ENCODE measurements around the gene ALLC. TPM values are rescaled to one million over a fixed set of nuclear protein-coding genes. Genes with fewer than 3 reads are reported as not detected.
"Not testable (repeated sequence)": the region's sequence is repeated elsewhere in the genome, so short reads cannot be mapped to it uniquely, and the experiment has no call there.

Gene ALLC
- total RNA-seq, 2 donors from 2014 or later, result 5.2 TPM; not detected in 1

DNA sequence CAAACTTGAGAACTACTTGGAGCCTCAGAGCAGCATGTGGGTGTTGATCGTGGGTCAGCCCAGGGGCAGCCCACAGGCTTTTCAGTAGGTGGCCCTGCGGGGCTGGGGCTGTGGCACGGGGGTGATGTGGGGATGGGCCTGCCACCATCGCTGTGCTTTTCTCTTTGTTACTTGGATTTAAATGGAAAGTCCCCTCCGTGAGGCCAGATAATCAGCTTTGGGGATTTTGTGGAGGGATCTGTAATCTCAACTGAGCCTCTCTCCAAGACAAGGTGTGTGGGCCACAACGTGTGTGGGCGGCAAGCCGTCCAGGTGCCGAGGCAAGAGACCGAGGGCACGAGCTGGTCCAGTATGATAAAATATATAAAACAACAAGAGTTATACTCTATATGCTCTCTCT lies 46.4 kb upstream of the ALLC start:
- intact Hi-C loops (cut with DNase I), result no loop called here
- no peak overlapping the region for H3K27ac ChIP-seq
- no peaks in the 10 kb centered on the region for H3K27me3 ChIP-seq (replicated peaks; ENCODE audit: insufficient read depth)
- no peaks in the 10 kb centered on the region for H3K36me3 ChIP-seq
- H3K4me1 ChIP-seq (replicated peaks), result no peaks in the 10 kb centered on the region
- TF ChIP-seq POLR2A (IDR thresholded peaks at IDR 0.05) (no peak), POLR2AphosphoS5 (IDR thresholded peaks at IDR 0.05) (no peak)
- TF ChIP-seq, protein P1, sequence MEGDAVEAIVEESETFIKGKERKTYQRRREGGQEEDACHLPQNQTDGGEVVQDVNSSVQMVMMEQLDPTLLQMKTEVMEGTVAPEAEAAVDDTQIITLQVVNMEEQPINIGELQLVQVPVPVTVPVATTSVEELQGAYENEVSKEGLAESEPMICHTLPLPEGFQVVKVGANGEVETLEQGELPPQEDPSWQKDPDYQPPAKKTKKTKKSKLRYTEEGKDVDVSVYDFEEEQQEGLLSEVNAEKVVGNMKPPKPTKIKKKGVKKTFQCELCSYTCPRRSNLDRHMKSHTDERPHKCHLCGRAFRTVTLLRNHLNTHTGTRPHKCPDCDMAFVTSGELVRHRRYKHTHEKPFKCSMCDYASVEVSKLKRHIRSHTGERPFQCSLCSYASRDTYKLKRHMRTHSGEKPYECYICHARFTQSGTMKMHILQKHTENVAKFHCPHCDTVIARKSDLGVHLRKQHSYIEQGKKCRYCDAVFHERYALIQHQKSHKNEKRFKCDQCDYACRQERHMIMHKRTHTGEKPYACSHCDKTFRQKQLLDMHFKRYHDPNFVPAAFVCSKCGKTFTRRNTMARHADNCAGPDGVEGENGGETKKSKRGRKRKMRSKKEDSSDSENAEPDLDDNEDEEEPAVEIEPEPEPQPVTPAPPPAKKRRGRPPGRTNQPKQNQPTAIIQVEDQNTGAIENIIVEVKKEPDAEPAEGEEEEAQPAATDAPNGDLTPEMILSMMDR (IDR thresholded peaks at IDR 0.05), result no peak
- DNase-seq (ENCODE audit: low spot score), result no peak
- 89% methylated on average over 11 of the region's 11 CpGs for whole genome bisulfite sequencing
- H3K4me3 ChIP-seq, result no peak overlapping the region
- no peaks in the 10 kb centered on the region for H3K9me3 ChIP-seq

DNA sequence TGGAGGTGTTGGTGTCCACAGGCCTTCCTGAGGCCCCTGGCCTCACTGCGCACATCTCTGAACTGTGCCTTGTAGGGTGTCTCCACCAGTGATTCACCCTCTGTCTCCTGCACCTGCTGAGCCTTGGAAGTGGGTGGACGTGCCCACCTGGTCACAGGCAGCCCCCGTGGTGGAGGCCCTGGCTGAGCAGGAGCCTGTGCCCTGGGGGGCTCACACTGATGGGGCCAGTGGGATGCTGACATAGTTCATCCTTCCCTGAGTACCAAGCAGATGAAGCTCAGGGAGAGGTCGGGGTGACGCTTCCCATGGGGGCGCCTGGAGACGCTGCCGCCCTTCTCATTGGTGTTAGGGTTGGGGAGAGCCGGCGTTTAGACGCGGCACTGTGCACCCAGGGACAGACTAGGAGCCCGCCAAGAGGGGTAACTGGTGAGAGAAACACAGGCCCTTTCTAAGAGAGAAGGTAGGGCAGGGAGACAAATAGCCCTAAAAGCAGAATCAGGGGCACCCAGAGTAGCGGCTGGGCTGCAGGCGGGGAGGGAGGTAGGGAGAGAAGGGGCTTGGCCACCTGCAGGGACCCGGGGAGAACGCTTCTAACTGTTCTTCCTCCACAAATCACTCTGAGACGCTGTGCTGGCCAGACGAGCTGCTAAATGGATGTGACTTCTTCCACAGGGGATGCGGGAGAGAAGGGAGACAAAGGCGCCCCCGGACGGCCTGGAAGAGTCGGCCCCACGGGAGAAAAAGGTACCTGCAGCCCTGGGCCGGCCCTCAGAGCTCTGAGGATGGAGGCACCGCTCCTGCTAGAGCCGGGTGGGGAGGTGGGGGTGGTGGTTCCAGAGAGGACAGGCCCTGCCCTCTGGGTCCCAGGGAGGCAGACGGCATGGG lies 45.1 kb upstream of the ALLC start:
- 90% methylated on average over 29 of the region's 29 CpGs for WGBS
- Histone ChIP-seq H3K9me3 (no peaks in the 10 kb centered on the region), H3K36me3 (no peaks in the 10 kb centered on the region), H3K27me3 (replicated peaks; ENCODE audit: insufficient read depth) (no peaks in the 10 kb centered on the region), H3K4me1 (replicated peaks) (no peaks in the 10 kb centered on the region), H3K4me3 (no peak overlapping the region), H3K27ac (no peak overlapping the region)
- intact Hi-C loops (cut with DNase I), result no loop called here
- no peak for DNase-seq (ENCODE audit: low spot score)
- TF ChIP-seq, protein P1 (IDR thresholded peaks at IDR 0.05), result no peak
- no peak for TF ChIP-seq POLR2A (IDR thresholded peaks at IDR 0.05)
- no peak for TF ChIP-seq POLR2AphosphoS5 (IDR thresholded peaks at IDR 0.05)

DNA sequence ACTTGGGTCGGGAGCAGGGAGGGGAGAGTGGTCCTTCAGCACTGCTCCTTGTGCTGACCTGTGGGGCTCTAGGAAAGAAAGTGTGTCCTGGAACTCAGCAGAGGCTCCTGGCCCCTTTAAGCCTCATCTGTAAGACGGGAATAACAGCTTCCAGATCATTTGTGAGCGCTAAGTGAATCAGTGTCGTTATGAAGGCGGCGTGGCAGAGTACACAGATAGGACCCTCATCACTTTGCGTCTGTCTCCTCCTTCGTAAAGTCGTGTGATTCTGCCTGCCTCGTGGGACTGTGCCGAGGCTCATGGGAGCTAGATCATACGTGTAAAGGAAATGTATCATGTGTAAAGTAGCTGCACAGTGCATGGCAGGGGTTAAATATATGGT lies 44.5 kb upstream of the ALLC start:
- DNase-seq (ENCODE audit: low spot score), result no peak
- intact Hi-C loops (cut with DNase I), result no loop called here
- no peak for TF ChIP-seq POLR2AphosphoS5 (IDR thresholded peaks at IDR 0.05)
- TF ChIP-seq, protein P1 (IDR thresholded peaks at IDR 0.05), result no peak
- no peak for TF ChIP-seq POLR2A (IDR thresholded peaks at IDR 0.05)
- Histone ChIP-seq H3K4me3 (no peak overlapping the region), H3K36me3 (no peaks in the 10 kb centered on the region), H3K4me1 (replicated peaks) (no peaks in the 10 kb centered on the region), H3K9me3 (no peaks in the 10 kb centered on the region), H3K27me3 (replicated peaks; ENCODE audit: insufficient read depth) (no peaks in the 10 kb centered on the region), H3K27ac (no peak overlapping the region)
- 91% methylated on average over 12 of the region's 12 CpGs for WGBS

DNA sequence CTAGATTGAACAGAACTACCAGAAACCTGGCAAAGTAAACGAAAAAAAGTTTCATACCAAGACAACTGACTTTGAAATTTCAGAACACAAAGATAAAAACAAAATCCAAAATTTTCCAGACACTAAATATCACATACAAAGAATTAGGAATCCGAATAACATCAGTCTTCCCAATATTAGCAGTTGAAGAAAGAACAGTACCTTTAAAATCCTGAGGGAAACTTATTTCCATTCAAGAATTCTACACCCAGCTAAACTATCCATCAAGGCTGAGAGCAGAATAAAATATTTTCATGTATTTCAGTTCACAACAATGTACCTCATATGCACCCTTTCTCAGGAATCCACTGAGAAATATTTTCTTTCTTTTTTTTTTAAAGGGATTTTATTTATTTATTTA lies 43.3 kb upstream of the ALLC start:
- DNase-seq (ENCODE audit: low spot score); H3K9me3 ChIP-seq; H3K4me1 ChIP-seq (replicated peaks); H3K27ac ChIP-seq; H3K4me3 ChIP-seq; H3K27me3 ChIP-seq (replicated peaks; ENCODE audit: insufficient read depth); H3K36me3 ChIP-seq; intact Hi-C loops (cut with DNase I): not testable (repeated sequence)
- WGBS, result 89% methylated on average over 2 of the region's 2 CpGs

DNA sequence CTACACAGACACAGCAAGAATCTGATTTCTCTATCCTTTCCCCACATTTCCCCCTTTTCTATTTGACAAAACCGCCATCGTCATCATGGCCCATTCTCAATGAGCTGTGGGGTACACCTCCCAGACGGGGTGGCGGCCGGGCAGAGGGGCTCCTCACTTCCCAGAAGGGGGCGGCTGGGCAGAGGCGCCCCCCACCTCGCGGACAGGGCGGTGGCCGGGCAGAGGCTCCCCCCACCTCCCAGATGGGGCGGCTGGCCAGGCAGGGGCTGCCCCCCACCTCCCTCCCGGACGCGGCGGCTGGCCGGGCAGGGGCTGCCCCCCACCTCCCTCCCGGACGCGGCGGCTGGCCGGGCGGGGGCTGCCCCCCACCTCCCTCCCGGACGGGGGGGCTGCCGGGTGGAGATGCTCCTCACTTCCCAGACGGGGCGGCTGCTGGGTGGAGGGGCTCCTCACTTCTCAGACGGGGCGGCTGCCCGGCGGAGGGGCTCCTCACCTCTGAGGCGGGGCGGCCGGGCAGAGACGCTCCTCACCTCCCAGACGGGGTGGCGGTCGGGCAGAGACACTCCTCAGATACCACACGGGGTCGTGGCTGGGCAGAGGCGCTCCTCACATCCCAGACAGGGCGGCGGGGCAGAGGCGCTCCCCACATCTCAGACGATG lies 42.3 kb upstream of the ALLC start:
- H3K9me3 ChIP-seq; H3K27ac ChIP-seq; H3K27me3 ChIP-seq (replicated peaks; ENCODE audit: insufficient read depth); DNase-seq (ENCODE audit: low spot score); H3K36me3 ChIP-seq; H3K4me1 ChIP-seq (replicated peaks); intact Hi-C loops (cut with DNase I); H3K4me3 ChIP-seq: not testable (repeated sequence)
- WGBS, result 98% methylated on average over 12 of the region's 46 CpGs

DNA sequence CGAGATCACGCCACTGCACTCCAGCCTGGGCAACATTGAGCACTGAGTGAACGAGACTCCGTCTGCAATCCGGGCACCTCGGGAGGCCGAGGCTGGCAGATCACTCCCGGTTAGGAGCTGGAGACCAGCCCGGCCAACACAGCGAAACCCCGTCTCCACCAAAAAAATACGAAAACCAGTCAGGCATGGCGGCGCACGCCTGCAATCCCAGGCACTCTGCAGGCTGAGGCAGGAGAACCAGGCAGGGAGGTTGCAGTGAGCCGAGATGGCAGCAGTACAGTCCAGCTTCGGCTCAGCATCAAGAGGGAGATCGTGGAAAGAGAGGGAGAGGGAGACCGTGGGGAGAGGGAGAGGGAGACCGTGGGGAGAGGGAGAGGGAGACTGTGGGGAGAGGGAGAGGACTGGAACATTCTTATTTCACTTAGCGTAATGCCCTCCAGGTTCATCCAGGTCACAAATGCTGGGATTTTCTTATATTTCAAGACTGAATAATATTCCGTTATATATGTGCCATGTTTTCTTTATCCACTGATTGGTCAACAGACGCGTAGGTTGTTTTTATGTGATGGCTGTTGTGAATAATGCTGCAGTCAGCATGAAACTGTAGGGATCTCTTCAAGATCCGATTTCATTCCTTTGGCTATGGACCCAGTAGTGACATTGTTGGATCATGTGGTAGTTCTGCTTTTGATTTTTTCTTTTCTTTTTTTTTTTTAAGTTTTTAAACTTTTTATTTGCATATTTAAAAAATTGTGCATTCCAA lies 41.4 kb upstream of the ALLC start:
- H3K27ac ChIP-seq, H3K9me3 ChIP-seq: not testable (repeated sequence)

More for the DNA sequence above, 41.4 kb upstream of the ALLC start:
- DNase-seq (ENCODE audit: low spot score); H3K4me3 ChIP-seq; H3K4me1 ChIP-seq (replicated peaks); intact Hi-C loops (cut with DNase I); H3K27me3 ChIP-seq (replicated peaks; ENCODE audit: insufficient read depth); H3K36me3 ChIP-seq: not testable (repeated sequence)
- 93% methylated on average over 25 of the region's 25 CpGs for WGBS

Data from prostate gland (tissue), 2 donors.